GM20000 (cell line): ENCODE measurements around the gene CERT1.

Experiments
- DNase-seq: peaks from one replicate; pipeline ENCODE4 v3.0.0; 2012; ENCODE audit warnings: low spot score
- CTCF ChIP-seq: IDR thresholded peaks from 2 replicates; pipeline ENCODE4 v1.5.1; 2012; ENCODE audit warnings: mild to moderate bottlenecking, control low read depth; ENCODE audit errors: extremely low read depth, missing control alignments

CERT1 gene

GRCh38 chr5:75412111-75412990 lies 99.1 kb downstream of the CERT1 start:
- TF ChIP-seq CTCF = no peak
- DNase-seq = no peak

- DNase-seq = no peak
Measured at GRCh38 chr5:75405296-75405695, 106.1 kb downstream of the CERT1 start.

GRCh38 chr5:75395277-75395676 lies 116.2 kb downstream of the CERT1 start:
- TF ChIP-seq CTCF = no peak
- no peak for DNase-seq

More at GRCh38 chr5:75405296-75405695, 106.1 kb downstream of the CERT1 start:
- no peak for TF ChIP-seq CTCF

- no peak for TF ChIP-seq CTCF
Measured at GRCh38 chr5:75389430-75389829, 122.0 kb downstream of the CERT1 start.

GRCh38 chr5:75387806-75388205 lies 123.6 kb downstream of the CERT1 start:
- no peak for DNase-seq
- no peak for TF ChIP-seq CTCF

More at GRCh38 chr5:75389430-75389829, 122.0 kb downstream of the CERT1 start:
- DNase-seq = no peak

- TF ChIP-seq CTCF = no peak
- DNase-seq = no peak
Measured at GRCh38 chr5:75384218-75384617, 127.2 kb downstream of the CERT1 start.

GRCh38 chr5:75381456-75381855 lies 130.0 kb downstream of the CERT1 start:
- TF ChIP-seq CTCF = no peak
- no peak for DNase-seq
